ENCODE data around the gene TOLLIP. TPM values are rescaled to one million over a fixed set of nuclear protein-coding genes. Genes with fewer than 3 reads are reported as not detected.

TOLLIP gene
- total RNA-seq, 1 experiment from 2014 or later, result 32.3 TPM

GRCh38 chr11:1230456-1231395, 78.7 kb downstream of the TOLLIP start:
- no peak overlapping the region for H3K4me3 Mint-ChIP-seq
- ChIA-PET CTCF (interaction anchor here (0.6 kb wide), 1 partner anchor 919 kb away, joined by 3 read pairs; no protein-coding TSS in a partner anchor), POLR2A (no interaction called here)
- DNase-seq (ENCODE audit: low spot score) (no peak), ATAC-seq (no peak)
- H3K27me3 Mint-ChIP-seq (ENCODE audit: low read depth), result no peaks in the 10 kb centered on the region
- no peaks in the 10 kb centered on the region for H3K9me3 Mint-ChIP-seq
- no peaks in the 10 kb centered on the region for H3K36me3 Mint-ChIP-seq
- TF ChIP-seq ZNF317 (CRISPR knock-in tag; IDR thresholded peaks at IDR 0.05; ENCODE audit: borderline replicate concordance, low read depth), result no peak
- H3K27ac Mint-ChIP-seq, result no peak overlapping the region
- H3K4me1 Mint-ChIP-seq, result no peaks in the 10 kb centered on the region

GRCh38 chr11:1230121-1230455, 79.3 kb downstream of the TOLLIP start:
- DNase-seq (ENCODE audit: low spot score) (no peak), ATAC-seq (no peak)
- Mint-ChIP-seq H3K9me3 (no peaks in the 10 kb centered on the region), H3K36me3 (no peaks in the 10 kb centered on the region), H3K4me3 (no peak overlapping the region), H3K27me3 (ENCODE audit: low read depth) (no peaks in the 10 kb centered on the region), H3K4me1 (no peaks in the 10 kb centered on the region), H3K27ac (no peak overlapping the region)
- CTCF ChIA-PET, result no interaction called here
- POLR2A ChIA-PET, result no interaction called here
- TF ChIP-seq PRDM15 (CRISPR knock-in tag; IDR thresholded peaks at IDR 0.05) (no peak), TCF7 (CRISPR knock-in tag; IDR thresholded peaks at IDR 0.05; ENCODE audit: low read depth) (no peak), MAX (CRISPR knock-in tag; IDR thresholded peaks at IDR 0.05) (no peak)

DNA sequence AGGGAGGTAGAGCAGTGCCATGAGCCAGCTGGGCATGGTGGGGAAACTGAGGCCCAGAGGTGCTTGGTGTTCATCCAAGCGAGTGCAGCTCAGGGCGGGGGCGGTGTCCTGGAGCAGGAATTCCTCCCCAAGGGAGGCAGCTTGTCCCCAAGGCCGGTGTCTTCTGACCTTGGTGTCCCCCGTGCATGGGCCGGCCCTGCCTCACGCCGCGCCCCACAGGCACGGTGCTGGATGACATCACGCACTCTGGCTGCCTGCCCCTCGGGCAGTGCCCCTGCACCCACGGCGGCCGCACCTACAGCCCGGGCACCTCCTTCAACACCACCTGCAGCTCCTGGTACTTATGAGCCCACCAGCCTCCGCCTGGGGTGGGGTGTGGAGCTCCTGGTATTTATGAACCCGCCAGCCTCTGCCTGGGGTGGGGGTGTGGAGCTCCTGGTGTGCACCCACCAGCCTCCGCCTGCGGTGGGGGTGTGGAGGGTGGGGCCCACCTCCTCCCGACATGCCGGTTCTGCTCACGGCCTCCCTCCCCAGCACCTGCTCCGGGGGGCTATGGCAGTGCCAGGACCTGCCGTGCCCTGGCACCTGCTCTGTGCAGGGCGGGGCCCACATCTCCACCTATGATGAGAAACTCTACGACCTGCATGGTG, 79.8 kb downstream of the TOLLIP start:
- no peaks in the 10 kb centered on the region for H3K4me1 Mint-ChIP-seq
- no peak overlapping the region for H3K4me3 Mint-ChIP-seq
- H3K27me3 Mint-ChIP-seq (ENCODE audit: low read depth), result no peaks in the 10 kb centered on the region
- H3K27ac Mint-ChIP-seq, result no peak overlapping the region
- DNase-seq (ENCODE audit: low spot score), result no peak
- TF ChIP-seq ATF1 (CRISPR knock-in tag; IDR thresholded peaks at IDR 0.05), result no peak
- ChIA-PET CTCF (no interaction called here), POLR2A (no interaction called here)
- ATAC-seq, result no peak
- no peaks in the 10 kb centered on the region for H3K9me3 Mint-ChIP-seq
- no peaks in the 10 kb centered on the region for H3K36me3 Mint-ChIP-seq

DNA sequence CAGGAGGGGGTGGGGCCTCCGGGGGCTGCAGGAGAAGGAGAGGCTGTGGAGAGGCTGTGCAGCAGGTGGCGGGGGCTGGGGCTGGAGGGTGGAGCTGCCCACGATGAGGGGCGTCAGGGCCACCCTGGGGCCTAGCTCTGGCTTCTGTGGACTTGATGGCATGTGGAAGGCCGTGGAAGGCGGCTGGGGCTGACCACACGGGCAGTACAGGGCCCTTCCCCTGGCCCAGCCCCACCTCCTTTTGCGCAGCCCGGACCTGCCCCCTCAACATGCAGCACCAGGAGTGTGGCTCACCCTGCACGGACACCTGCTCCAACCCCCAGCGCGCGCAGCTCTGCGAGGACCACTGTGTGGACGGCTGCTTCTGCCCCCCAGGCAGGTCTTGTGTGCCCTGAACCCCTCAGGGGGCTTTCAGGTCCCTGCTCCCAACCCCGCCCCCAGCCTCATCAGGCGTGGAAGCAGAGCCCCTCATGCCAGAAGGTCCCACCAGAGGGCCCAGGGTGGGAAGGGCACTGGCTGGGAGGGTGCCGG, 80.4 kb downstream of the TOLLIP start:
- no peaks in the 10 kb centered on the region for H3K27me3 Mint-ChIP-seq (ENCODE audit: low read depth)
- ATAC-seq (no peak), DNase-seq (ENCODE audit: low spot score) (no peak)
- TF ChIP-seq ZNF232 (CRISPR knock-in tag; IDR thresholded peaks at IDR 0.05), result no peak
- TF ChIP-seq, protein P1, sequence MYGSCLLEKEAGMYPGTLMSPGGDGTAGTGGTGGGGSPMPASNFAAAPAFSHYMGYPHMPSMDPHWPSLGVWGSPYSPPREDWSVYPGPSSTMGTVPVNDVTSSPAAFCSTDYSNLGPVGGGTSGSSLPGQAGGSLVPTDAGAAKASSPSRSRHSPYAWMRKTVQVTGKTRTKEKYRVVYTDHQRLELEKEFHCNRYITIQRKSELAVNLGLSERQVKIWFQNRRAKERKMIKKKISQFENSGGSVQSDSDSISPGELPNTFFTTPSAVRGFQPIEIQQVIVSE (CRISPR knock-in tag; IDR thresholded peaks at IDR 0.05; ENCODE audit: borderline replicate concordance), result no peak
- no peak for TF ChIP-seq ELF4 (CRISPR knock-in tag; IDR thresholded peaks at IDR 0.05; ENCODE audit: low read depth)
- TF ChIP-seq NR1H2 (CRISPR knock-in tag; IDR thresholded peaks at IDR 0.05), result no peak
- no peak for TF ChIP-seq AR (CRISPR knock-in tag; IDR thresholded peaks at IDR 0.05)
- TF ChIP-seq, protein P2, sequence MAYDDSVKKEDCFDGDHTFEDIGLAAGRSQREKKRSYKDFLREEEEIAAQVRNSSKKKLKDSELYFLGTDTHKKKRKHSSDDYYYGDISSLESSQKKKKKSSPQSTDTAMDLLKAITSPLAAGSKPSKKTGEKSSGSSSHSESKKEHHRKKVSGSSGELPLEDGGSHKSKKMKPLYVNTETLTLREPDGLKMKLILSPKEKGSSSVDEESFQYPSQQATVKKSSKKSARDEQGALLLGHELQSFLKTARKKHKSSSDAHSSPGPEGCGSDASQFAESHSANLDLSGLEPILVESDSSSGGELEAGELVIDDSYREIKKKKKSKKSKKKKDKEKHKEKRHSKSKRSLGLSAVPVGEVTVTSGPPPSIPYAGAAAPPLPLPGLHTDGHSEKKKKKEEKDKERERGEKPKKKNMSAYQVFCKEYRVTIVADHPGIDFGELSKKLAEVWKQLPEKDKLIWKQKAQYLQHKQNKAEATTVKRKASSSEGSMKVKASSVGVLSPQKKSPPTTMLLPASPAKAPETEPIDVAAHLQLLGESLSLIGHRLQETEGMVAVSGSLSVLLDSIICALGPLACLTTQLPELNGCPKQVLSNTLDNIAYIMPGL (CRISPR knock-in tag; IDR thresholded peaks at IDR 0.05), result no peak
- no peak overlapping the region for H3K27ac Mint-ChIP-seq
- ChIA-PET CTCF (no interaction called here), POLR2A (no interaction called here)
- H3K4me1 Mint-ChIP-seq, result peaks cover 2% of the 10 kb centered on the region
- H3K36me3 Mint-ChIP-seq, result no peaks in the 10 kb centered on the region
- no peak overlapping the region for H3K4me3 Mint-ChIP-seq
- no peaks in the 10 kb centered on the region for H3K9me3 Mint-ChIP-seq

Data from WTC11 (cell line).